NCI-H1105 treated with DMSO at 0.1 percent for 48 hours (cell line): ENCODE data around the gene IDNK.
"Not testable (repeated sequence)": the region's sequence is repeated elsewhere in the genome, so short reads cannot be mapped to it uniquely, and the experiment has no call there.

Source experiments
- DNase-seq: peaks from one replicate; lab custom pipeline; 2025; lab: John Stamatoyannopoulos, UW

The IDNK gene

DNA sequence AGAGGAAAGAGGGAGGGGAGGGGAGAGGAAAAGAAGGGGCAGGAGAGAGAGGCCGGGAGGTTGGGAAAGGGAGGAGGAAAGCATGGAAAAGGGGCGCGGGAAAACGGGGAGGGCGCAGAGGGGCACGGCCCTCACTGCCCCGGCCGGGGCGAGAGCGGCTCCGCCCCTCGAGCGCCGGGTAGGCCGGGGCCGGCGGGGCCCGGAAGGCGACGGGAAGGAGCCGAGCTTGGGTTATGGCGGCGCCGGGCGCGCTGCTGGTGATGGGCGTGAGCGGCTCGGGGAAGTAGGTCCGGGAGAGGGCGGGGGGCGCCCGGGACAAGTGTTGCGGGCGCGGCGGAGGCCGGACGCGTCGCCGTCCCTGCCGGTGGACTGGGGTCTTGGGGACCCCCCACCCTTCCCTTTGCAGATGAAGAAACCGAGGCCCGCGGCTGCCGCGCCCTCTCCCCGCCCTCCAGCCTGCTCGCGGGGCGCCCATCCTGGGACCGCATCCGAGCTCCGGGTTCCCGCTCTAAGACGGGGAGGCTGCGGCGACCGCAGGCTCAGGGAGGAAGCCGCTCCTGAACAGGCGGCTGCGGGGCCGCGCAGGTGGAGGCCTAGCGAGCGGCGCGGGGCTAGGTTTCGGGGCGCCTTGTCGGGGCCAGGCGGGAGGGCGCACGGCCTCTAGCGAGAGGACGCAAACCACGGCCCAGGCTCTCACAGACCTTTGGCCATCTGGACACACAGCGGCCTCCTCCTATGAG lies at the start of gene IDNK:
Gene IDNK, plus strand, starts transcription at position 205 of the 740 bp plus-strand sequence. Its CDS starts 29 bp downstream, at position 234.
- peak; percentile 63 for DNase-seq

DNA sequence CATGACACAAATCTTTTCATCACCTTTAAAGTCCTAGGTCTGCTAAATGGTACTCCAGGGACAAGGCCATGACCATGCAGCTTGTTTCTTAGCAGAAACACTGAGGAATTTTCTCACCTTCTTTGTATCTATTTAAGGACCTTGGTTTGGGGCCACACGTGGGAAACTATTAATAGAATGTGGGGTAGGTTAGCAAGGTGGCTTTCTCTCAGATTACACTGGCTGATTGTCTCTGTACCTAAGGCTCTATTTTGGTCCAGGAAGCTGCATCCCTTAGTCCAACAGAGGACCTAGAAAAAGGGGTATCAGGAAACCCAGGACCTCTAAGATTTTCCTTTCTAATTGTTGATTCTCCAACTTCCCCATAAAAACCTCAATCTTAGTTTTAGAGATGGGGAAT lies 48.5 kb upstream of the IDNK start:
- DNase-seq = no peak

GRCh38 chr9:83582029-83582428 lies 40.9 kb upstream of the IDNK start:
- DNase-seq = no peak

DNA sequence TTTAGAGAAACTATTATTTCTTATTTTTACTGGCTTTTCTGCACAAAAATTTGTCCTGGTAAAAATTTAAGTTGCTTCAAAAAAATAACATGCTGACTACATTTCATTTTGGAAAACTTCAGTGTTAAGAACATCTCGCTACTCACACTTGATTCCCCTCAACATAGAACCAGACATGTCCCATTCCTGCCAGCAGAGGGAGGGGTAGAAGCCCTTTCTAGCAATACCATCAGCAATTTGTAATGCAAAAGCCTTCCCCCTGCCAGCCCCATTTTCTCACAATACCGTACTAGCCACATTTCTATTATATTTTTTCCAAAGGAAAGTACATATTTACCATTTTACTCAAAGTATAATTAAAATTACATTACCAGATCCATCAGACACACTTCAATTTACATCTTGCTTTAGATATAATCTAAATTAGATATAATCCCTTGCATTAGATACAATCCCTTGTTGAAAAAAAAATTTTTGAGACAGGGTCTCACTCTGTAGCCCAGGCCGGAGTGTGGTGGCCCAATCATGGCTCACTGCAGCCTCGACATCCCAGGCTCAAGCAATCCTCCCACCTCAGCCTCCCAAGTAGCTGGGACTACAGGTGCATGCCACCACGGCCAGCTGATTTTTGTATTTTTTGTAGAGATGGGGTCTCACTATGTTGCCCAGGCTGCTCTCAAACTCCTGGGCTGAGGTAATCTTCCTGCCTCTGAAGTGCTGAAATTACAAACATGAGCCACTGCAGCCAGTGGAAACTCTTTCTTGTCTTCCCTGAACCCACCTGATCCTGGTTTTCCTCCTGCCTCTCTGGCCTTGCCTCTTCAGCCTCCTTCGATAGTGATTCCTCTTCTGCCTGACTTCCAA lies 39.6 kb upstream of the IDNK start:
- peak; percentile 14 for DNase-seq

DNA sequence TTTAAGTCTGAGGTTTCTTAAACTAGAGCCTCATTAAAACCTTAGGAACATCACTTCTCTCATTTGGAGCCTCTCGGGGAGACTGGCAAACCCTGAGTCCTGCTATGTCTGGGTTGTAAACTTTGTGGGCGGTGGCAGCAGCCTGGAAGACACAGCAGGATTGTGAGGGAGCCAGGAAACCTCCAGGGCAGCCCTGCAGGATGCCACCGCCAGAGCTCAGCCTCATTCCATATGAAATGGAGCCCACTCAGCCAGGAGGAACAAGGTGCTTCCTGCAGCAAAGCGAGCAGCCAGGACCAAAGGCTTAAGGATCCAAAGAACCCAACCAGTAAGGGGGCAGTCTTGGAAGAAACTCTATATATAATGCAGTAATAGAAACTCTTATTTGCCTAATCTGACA lies 37.9 kb upstream of the IDNK start:
- no peak for DNase-seq

DNA sequence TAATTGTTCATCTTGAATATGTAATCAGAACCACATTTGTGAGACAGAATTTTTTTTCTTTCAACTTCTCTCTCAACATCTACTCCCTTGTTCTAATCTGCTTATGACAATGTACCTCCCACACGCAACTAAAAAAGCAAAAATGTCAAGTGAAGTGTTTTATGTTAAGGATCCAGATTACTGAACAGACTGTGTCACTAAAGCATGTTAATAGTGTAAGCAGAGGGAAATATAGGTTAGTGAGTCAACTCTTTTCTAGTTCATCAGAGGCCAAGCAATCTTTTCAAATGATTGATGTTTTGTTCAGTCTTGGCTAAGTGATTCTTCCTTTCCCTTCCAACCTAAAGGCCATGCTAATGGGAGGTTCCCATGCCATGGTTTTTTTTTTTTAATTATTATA lies 34.7 kb upstream of the IDNK start:
- no peak for DNase-seq

- DNase-seq = peak; percentile 37
Observed at GRCh38 chr9:83596899-83597504, 25.9 kb upstream of the IDNK start.

- DNase-seq = no peak
Observed at GRCh38 chr9:83598487-83598886, 24.5 kb upstream of the IDNK start.

GRCh38 chr9:83599071-83599470 lies 23.9 kb upstream of the IDNK start:
- no peak for DNase-seq

DNA sequence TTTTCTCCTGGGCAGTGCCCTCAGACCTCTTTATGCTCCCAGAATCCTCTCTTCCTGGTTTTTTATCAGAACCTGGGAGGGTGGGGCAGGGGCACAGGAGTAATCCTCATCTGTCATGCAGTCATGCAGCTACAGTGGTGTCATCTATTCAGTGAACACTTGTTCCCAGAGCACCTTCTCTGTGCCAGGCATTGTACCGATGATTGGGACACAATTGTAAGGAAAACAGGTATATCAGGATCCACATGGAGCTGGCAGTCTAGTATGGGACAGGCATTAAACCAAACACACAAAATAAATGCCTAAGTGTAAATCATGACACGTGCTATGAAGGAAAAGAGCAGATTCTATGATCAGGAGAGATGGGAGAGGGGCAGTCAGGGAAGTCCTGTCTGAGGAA lies 21.5 kb upstream of the IDNK start:
- no peak for DNase-seq

DNA sequence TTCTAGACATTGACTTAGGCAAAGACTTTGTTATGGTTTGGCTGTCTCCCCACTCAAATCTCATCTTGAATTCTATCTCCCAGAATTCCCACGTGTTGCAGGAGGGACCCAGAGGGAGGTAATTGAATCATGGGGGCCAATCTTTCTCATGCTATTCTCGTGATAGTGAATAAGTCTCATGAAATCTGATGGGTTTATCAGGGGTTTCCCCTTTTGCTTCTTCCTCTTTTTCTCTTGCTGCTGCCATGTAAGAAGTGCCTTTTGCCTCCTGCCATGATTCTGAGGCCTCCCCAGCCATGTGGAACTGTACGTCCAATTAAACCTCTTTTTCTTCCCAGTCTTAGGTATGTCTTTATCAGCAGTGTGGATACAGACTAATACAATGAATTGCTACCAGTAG lies 15.3 kb upstream of the IDNK start:
- DNase-seq = not testable (repeated sequence)

- not testable (repeated sequence) for DNase-seq
Observed at GRCh38 chr9:83613298-83613697, 9.6 kb upstream of the IDNK start.

GRCh38 chr9:83617299-83617698 lies 5.6 kb upstream of the IDNK start:
- no peak for DNase-seq

GRCh38 chr9:83620841-83621636 lies 1.9 kb upstream of the IDNK start:
- DNase-seq = peak; percentile 55

- no peak for DNase-seq
Observed at GRCh38 chr9:83622433-83622938, 457 bp upstream of the IDNK start.

- no peak for DNase-seq
Observed at GRCh38 chr9:83623679-83624076, 735 bp downstream of the IDNK start.

GRCh38 chr9:83625178-83625577 lies 2.2 kb downstream of the IDNK start:
- no peak for DNase-seq

DNA sequence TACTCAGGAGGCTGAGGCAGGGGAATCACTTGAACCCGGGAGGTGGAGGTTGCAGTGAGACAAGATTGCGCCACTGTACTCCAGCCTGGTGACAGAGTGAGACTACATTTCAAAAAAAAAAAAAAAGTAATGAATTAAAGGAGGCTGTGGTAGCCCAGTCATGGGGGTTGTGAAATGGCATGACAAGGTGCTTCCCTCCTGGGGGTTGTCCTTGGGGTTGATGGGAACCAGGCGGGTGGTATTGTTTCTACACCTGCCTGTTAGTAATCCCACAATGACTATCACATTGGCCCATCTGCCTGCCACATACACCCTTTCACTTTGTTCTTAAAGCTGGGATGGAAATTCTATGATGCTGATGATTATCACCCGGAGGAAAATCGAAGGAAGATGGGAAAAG lies 5.6 kb downstream of the IDNK start:
- DNase-seq = no peak

DNA sequence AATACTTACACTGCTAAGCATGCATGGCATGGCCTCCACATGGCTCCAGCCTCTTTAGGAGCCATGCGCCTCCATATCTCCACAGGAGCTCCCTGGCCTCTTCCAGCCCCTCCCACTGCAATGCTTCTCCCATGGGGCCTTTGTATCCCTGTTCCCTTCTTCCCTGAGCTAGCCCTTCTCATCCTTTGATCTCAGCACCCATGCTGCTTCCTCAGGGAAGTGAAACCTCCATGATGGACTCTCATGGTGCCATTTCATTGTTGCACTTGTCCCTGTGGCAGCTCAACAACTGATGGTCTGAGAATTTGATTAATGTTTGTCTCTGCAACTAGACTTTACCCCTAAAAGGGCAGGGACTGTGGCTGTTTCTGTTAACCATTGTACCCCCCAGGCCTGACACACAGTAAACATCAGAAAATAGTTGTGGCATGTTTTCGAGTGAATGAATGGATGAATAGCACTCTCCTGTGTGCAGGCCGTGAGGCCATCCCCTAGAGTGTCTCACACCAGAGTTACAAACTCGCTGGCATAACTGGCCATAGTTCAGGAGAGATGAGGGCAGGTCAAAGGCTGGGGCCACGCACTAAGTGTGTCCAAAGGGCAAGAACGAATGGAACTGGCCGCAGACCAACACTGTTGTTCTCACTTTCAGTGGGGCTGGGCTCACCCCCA lies 6.6 kb downstream of the IDNK start:
- no peak for DNase-seq

- DNase-seq = no peak
Observed at GRCh38 chr9:83630938-83631457, 8.1 kb downstream of the IDNK start.

- DNase-seq = no peak
Observed at GRCh38 chr9:83633255-83633654, 10.3 kb downstream of the IDNK start.
